ENCODE data around the gene CES2.
"Not testable (repeated sequence)": the region's sequence is repeated elsewhere in the genome, so short reads cannot be mapped to it uniquely, and the experiment has no call there.

The CES2 gene, protein sequence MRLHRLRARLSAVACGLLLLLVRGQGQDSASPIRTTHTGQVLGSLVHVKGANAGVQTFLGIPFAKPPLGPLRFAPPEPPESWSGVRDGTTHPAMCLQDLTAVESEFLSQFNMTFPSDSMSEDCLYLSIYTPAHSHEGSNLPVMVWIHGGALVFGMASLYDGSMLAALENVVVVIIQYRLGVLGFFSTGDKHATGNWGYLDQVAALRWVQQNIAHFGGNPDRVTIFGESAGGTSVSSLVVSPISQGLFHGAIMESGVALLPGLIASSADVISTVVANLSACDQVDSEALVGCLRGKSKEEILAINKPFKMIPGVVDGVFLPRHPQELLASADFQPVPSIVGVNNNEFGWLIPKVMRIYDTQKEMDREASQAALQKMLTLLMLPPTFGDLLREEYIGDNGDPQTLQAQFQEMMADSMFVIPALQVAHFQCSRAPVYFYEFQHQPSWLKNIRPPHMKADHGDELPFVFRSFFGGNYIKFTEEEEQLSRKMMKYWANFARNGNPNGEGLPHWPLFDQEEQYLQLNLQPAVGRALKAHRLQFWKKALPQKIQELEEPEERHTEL

GRCh38 chr16:66935314-66936011 lies at the start of gene CES2:
Gene CES2, plus strand, starts transcription at chr16:66935516. Its CDS starts 120 bp downstream, at chr16:66935636.
- peak; percentile 18 for DNase-seq

GRCh38 chr16:66886321-66886720 lies 49.0 kb upstream of the CES2 start:
- no peak for DNase-seq

- no peak for DNase-seq
Observed at GRCh38 chr16:66886914-66887313, 48.4 kb upstream of the CES2 start.

- DNase-seq = no peak
Observed at GRCh38 chr16:66888647-66889615, 46.4 kb upstream of the CES2 start.

- DNase-seq = no peak
Observed at GRCh38 chr16:66889622-66890021, 45.7 kb upstream of the CES2 start.

DNA sequence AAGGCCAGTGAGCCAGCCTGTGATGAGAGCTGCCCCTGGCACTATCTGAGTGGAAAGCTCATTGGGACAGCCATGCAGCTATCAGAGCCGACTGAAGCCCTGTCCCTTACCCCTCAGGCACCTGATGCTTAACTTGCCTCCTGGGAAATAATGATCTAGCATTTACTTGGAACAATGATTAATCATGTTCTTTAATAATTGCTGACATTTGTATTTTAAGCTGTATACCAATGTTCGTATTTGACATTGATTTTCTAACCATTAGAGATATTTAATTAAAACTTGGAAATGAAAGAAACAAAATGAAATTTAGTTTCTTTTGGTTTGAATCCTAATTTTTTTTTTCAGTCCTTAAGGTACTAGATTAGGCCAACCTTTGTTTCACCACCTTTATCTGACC lies 44.5 kb upstream of the CES2 start:
- DNase-seq = no peak

DNA sequence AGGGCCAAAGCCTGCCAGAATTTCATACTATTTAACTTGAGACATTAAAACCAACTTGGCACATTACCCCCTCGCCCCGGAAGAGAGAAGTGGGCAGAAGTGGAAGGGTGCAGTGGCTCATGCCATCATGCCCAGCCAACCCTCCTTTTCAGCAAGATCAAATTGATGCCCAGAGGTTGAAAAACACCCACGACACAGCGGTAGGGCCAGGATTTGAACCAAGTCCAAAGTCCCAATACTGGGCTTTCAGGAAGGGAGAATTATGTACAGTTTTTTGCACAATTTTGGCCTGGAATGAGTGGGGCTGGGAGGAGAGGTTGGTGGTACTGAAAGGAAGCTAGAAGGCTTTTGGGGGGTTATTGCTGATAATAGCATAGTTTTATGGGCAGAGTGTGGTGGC lies 44.0 kb upstream of the CES2 start:
- no peak for DNase-seq

GRCh38 chr16:66891797-66892196 lies 43.5 kb upstream of the CES2 start:
- DNase-seq = no peak

DNA sequence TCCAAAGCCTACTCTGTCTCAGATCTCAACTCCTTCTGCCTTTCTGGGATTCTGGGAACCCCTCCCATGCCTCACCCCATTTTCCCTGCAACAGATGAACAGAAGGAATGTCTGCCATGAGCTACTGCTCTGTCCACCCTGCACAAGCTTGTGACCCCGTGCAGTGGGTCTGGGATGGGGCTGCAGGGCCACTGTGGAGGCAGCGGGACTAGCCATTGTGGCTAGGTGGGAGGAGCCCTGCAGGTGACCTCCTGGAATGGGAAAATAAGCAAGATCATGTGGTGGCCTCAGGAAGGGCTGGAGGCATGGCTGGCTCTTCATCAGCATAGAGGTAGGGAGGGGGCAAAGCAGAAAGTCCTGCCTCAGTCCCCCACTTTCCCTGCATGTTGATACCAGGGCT lies 41.3 kb upstream of the CES2 start:
- DNase-seq = no peak

- DNase-seq = peak; percentile 68
Observed at GRCh38 chr16:66894948-66895688, 40.2 kb upstream of the CES2 start.

GRCh38 chr16:66895689-66895979 lies 39.7 kb upstream of the CES2 start:
- no peak for DNase-seq

GRCh38 chr16:66895999-66896398 lies 39.3 kb upstream of the CES2 start:
- no peak for DNase-seq

GRCh38 chr16:66896682-66897081 lies 38.6 kb upstream of the CES2 start:
- not testable (repeated sequence) for DNase-seq

- DNase-seq = peak; percentile 66
Observed at GRCh38 chr16:66898207-66898606, 37.1 kb upstream of the CES2 start.

DNA sequence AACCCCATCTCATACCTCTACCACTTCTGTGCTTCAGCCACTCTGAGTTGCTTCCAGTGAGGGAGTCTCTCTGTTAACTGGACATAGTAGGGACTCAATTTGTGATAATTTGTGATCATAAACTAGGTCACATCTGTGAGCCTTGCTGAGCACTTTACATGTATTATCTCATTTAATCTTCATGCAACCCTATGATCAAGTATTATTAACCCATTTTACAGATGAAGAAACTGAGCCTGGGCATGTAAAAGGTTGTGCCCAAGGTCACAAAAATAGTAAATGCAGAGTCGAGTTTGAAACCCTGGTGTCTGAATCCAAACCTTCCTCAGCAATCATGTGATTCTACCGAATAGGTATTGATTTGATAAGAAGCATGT lies 36.4 kb upstream of the CES2 start:
- no peak for DNase-seq

- peak; percentile 59 for DNase-seq
Observed at GRCh38 chr16:66899310-66899944, 35.9 kb upstream of the CES2 start.

DNA sequence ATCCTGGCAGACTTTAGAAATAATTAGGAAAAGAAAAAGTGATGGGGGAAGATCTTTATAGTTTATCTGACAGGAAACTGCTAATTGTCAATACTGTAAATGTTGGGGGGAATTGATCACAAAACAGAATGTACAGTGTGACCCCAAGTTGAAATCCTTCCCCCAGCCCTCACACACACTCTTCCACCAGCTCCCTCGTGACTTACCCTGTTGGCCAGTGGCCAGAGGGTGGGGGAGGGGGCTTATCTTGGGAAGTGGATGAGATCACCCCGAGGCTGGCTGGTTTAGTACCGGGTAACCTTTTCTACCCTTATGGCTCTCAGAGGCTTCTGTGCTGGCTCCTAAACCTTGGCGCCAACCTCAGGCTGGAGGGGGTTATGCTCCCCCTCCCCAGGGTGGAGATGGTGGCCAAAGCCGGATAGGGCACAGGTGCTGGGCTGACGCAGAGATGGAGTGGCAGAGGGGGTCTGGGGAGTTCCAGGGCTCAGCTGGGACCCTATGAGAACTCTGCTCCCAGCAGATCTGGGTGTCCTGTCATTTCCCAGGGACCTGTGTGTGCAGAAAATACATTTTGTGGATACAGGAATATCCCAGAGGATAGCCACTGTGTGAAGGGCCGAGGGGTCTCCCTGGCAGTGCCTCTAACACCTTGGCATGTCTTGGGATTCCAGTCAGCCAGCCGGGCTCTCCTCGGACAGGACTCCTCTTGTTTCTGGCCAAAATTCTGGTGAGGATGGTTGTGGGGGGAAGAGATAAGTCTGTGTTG lies 35.2 kb upstream of the CES2 start:
- DNase-seq = peak; percentile 59

- DNase-seq = peak; percentile 21
Observed at GRCh38 chr16:66900721-66901441, 34.4 kb upstream of the CES2 start.

DNA sequence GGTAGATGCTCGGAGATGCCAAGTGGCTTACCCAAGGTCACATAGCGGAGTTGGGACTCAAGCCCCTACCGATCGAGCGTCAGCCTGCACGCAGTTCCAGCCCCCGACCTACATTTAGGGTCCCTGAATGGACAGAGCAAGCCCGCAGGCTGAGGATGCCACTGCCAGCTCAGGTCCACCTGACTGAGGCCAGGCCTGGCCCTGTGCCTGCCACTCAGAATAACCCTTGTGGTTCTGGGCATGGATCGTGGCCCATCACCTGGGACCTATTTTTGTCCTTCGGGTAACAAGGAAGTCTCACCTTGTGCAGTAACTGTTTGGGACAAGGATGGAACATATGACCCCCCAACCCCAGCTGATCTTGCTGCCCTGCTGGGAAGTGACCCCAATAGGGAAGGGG lies 33.7 kb upstream of the CES2 start:
- no peak for DNase-seq
